Mononuclear cell (primary cell): ENCODE results near the gene KRT20. TPM values are rescaled to one million over a fixed set of nuclear protein-coding genes. Genes with fewer than 3 reads are reported as not detected.

Experiments used
- H3K27me3 ChIP-seq: 2 replicates; pipeline ENCODE4 v1.6.0; 2011; ENCODE audit warnings: low read length, control low read depth; ENCODE audit not compliant: insufficient read depth
- H3K4me1 ChIP-seq: 2 replicates; pipeline ENCODE4 v1.5.1; 2011; ENCODE audit warnings: mild to moderate bottlenecking, low read length, control low read depth; ENCODE audit not compliant: insufficient read depth
- H3K4me3 ChIP-seq: 2 replicates; pipeline ENCODE4 v1.5.1; 2011; ENCODE audit warnings: mild to moderate bottlenecking, low read length, moderate library complexity
- H3K9me3 ChIP-seq: 2 replicates; pipeline ENCODE4 v1.5.1; 2011; ENCODE audit warnings: low read depth, mild to moderate bottlenecking, control low read depth, low read length
- total RNA-seq: library from RNA; depleted of rRNA; stranded (reverse); fragments of >200 nt; gene quantifications from one replicate; pipeline ENCODE4 v1.2.3, GENCODE V29; 2012

KRT20 gene
- total RNA-seq, 1 donor, result not detected

DNA sequence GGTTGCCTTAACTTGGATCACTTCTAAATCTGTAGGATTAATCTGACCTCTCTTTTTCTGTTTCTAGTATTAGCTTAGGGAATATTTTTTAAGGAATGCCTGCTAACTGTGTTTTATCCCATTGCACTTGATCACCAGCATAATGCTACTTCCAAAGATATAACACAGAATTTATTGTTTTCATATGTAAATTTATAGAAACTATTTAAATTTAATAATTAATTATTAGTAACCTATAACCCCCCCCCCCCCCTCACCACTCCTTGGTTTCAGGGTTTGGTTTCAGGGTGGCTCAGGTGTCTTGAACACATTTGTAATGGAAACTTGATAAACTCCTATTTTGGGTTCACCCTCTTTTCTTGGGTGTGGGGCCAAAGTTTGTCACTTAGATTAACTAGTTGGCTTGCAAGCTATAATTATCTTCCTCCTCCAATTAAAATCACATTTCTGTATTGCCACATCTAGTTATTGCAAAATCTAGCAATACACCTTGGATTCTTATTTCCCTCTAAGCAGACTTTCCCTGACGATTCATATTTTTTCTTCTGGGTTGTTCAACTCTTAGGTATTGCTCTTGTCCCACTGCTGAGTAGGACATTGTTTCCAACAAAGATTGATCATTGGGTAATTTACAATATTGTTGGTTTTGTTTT lies 36.3 kb downstream of the KRT20 start:
- H3K9me3 ChIP-seq, result no peaks in the 10 kb centered on the region
- no peak overlapping the region for H3K4me3 ChIP-seq
- peaks cover 30% of the 10 kb centered on the region for H3K27me3 ChIP-seq
- no peaks in the 10 kb centered on the region for H3K4me1 ChIP-seq

DNA sequence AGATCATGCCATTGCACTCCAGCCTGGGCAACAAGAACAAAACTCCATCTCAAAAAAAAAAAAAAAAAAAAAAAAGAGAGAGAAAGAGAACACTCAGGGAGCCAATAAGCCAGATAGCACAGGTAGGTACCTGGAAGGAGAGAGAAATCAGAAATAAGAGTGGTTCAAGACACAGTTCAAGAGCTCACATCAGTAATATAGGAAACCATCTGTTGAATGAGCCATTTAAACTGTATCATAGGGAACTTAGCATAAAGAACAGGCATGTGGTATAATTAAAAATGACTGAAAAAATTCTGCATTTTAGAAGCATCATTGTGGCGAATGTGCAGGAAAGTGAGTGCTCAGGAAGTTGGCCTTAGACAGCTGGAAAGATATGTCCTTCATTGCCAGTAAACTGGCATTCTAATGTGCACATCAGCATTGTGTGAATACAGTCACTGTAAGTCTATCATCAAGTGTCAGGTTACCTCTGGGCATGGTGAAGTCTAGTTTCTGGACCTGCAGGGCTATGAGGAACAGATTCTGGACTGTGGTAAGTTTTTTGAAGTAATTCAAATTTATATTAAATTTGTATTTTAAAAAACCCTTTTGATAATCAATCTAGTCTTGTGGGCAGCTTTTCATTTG lies 38.4 kb downstream of the KRT20 start:
- Histone ChIP-seq H3K4me3 (no peak overlapping the region), H3K4me1 (no peaks in the 10 kb centered on the region), H3K9me3 (no peaks in the 10 kb centered on the region), H3K27me3 (peaks cover 31% of the 10 kb centered on the region)

DNA sequence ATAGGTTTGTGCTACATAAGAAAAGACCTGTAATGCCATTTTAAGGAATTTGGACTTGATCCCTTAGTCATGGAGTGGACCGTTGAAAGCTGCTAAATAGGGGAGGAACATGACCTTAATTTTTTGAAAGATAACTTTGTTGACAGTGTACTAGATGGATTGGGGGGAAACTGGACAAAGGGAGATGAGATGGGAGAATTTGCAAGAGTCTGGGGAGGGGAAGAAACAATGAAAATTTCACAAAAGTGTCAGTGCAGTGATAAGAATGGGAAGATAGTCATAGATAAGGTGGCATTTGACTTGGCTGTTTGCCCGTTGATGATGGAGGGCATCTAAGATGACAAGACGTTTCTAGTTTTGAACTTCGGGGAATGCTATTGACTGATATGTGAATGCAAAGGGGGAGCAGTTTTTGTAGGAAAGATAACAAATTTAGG lies 40.4 kb downstream of the KRT20 start:
- H3K4me1 ChIP-seq, result no peaks in the 10 kb centered on the region

DNA sequence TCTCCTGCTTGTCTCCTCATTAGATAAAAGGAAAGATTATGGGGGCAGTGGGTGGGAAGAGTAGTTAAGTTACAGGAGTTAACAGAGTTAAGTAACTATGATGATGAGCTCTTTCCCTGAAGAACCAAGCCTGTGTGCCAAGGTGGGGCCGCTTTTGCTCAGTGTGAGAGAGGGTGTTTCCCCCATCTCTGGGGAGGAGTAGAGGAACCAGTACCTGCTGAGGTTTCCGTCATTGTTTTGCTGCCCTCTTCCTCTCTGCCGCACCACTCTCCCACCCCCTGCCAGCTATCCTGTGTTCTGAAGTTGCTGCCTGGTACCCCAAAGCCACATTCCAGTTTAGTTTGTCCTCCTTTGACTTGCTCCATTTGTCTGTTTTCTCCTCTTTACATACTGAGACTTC lies 41.8 kb downstream of the KRT20 start:
- H3K27me3 ChIP-seq, result peaks cover 20% of the 10 kb centered on the region
- H3K9me3 ChIP-seq, result no peaks in the 10 kb centered on the region
- H3K4me3 ChIP-seq, result no peak overlapping the region
- no peaks in the 10 kb centered on the region for H3K4me1 ChIP-seq

More for the DNA sequence above, 40.4 kb downstream of the KRT20 start:
- Histone ChIP-seq H3K9me3 (no peaks in the 10 kb centered on the region), H3K4me3 (no peak overlapping the region), H3K27me3 (peaks cover 29% of the 10 kb centered on the region)

DNA sequence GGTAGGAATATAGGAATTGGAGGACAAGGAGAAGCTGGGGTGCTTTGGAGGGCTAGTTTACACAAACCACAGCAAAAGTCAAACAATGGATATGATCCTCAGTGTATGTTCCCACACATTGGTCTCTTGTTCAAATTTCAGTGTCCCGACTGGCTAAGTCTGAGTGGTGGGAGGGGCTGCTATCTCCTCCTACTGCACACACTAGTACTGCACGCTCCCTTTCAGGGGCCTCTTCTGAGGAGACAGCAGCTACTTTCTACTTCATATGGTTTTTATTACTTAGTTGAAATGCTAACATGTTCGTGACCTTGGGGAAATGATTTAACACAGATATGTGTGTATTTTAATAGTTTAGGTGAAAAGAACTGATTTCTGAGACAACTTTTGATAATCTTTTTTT lies 43.8 kb downstream of the KRT20 start:
- Histone ChIP-seq H3K4me1 (no peaks in the 10 kb centered on the region), H3K27me3 (peaks cover 14% of the 10 kb centered on the region), H3K4me3 (no peak overlapping the region), H3K9me3 (no peaks in the 10 kb centered on the region)

DNA sequence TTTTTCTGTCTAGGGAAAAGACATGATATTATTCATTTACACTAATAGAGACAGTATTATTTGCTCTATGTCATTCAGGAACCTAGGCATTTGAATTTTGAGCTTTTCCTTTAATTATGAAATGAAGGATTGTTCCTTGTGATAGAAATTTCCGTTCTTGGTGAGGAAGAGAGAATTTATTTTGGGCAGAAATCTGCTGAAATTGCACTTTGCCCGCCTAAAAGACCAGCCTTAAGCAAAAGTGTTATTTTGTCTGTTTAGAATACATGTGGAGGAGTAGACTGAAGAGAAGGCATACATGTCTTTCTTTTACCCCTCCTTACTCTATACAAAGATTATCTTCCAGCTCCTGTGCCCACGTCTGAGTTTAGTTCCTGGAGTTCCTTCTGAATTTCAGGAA lies 45.8 kb downstream of the KRT20 start:
- Histone ChIP-seq H3K27me3 (peaks cover 3% of the 10 kb centered on the region), H3K9me3 (no peaks in the 10 kb centered on the region), H3K4me1 (no peaks in the 10 kb centered on the region), H3K4me3 (no peak overlapping the region)

DNA sequence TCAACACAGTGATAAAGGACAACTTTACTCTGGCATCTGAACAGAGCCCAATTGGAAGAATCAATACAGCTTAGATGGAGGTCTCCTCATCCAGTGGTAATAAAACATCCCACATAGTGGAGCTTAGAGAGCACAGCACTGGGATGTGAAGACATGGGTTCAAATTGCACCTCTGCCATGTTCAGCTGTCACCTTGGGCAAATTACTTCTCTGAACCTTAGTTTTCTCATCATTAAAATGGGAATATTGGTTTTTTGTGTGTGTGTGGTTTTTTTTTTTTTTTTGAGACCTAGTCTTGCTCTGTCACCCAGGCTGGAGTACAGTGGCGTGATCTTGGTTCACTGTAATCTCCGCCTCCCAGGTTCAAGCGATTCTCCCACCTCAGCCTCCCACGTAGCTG lies 49.0 kb downstream of the KRT20 start:
- Histone ChIP-seq H3K9me3 (no peaks in the 10 kb centered on the region), H3K27me3 (no peaks in the 10 kb centered on the region), H3K4me1 (no peaks in the 10 kb centered on the region), H3K4me3 (no peak overlapping the region)

DNA sequence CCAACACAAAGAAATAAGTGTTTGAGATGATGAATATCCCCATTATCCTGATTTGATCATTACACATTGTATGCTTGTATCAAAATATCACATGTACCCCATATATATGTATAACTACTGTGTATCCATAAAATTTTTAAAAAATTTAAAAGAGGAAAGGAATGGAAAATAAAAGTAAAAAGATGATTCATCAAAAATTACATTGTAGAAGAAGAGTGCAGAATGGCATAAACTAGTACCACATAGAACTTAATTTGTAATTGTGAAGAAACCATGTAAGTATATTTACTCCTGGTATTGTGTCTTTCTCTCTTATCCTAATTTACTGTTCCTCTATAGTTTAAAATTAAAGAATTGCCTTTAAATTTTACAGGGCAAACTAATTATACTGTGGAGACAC lies 51.2 kb downstream of the KRT20 start:
- Histone ChIP-seq H3K27me3 (no peaks in the 10 kb centered on the region), H3K4me3 (no peak overlapping the region), H3K9me3 (no peaks in the 10 kb centered on the region), H3K4me1 (no peaks in the 10 kb centered on the region)

DNA sequence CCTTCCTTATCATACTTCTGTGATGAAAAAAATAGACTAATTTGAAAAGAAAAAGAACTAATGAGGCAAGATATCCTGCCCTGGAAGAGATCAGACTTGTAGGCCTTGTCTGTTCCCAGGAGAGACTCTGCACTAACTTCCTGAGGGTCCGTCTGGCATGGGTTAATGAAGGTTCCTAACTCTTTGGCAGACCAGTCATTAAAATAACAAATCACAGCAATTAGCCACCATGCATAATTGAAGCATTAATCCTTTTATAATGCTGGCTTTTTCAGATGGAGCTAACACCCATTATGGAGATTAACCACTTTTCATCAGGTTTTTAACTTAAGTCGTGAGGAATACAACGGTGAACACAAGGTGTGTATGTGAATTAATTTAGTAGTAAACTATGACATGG lies 52.2 kb downstream of the KRT20 start:
- H3K4me1 ChIP-seq, result no peaks in the 10 kb centered on the region
- no peak overlapping the region for H3K4me3 ChIP-seq
- H3K9me3 ChIP-seq, result no peaks in the 10 kb centered on the region

DNA sequence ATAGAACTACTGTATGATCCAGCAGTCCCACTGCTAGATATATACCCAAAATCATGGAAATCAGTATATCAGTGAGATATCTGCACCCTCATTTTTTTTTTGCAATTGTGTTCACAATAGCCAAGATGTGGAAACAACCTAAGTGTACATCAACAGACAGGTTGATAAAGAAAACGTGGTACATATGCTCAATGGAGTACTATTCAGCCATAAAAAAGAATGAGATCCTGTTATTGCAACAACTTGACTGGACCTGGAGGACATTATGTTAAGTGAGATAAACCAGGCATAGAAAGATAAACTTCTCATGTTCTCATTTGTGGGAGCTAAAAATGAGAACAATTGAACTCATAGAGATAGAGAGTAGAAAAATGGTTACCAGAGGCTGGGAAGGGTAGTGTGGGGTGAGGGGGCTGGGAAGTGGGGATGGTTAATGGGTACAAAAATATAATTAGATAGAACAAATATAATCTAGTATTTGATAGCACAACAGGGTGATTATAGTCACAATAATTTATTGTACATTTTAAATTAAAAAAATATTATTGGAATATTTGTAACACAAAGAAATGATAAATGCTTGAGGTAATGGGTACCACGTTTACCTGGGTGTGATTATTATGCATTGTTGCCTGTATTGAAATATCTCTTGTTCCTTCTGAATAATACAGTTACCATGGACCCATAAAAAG lies 54.8 kb downstream of the KRT20 start:
- H3K27me3 ChIP-seq, result no peaks in the 10 kb centered on the region
- no peaks in the 10 kb centered on the region for H3K4me1 ChIP-seq
- no peak overlapping the region for H3K4me3 ChIP-seq
- H3K9me3 ChIP-seq, result no peaks in the 10 kb centered on the region

More for the DNA sequence above, 52.2 kb downstream of the KRT20 start:
- no peaks in the 10 kb centered on the region for H3K27me3 ChIP-seq

DNA sequence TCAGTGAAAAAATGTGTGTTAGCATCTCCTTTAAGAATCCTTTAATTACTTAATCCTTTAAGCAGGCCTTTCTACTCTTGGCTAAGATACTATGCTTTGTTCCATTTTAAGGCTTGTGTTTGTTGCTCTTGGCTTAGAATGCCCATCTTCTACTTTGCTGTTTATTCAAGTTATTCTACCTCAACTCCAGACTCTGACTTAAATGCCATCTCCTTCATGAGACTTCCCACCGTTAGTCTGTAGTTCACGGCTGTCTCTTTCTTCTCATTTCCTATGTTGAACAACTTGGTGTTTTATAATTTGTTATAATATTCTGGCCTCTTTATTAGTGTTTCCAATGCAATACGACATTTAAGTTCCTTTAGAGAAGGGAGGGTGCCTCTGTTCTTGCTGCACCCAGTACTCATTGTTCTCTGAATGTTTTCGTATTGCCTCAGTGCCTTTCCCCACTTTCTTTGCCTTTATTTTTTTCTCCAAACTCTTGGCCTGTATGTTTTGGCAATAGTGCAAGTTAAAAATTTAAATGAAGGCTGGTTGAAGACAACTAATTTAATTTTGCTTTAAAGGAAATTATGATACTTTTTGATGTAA lies 56.5 kb downstream of the KRT20 start:
- Histone ChIP-seq H3K4me1 (no peaks in the 10 kb centered on the region), H3K27me3 (no peaks in the 10 kb centered on the region), H3K9me3 (no peaks in the 10 kb centered on the region), H3K4me3 (no peak overlapping the region)

DNA sequence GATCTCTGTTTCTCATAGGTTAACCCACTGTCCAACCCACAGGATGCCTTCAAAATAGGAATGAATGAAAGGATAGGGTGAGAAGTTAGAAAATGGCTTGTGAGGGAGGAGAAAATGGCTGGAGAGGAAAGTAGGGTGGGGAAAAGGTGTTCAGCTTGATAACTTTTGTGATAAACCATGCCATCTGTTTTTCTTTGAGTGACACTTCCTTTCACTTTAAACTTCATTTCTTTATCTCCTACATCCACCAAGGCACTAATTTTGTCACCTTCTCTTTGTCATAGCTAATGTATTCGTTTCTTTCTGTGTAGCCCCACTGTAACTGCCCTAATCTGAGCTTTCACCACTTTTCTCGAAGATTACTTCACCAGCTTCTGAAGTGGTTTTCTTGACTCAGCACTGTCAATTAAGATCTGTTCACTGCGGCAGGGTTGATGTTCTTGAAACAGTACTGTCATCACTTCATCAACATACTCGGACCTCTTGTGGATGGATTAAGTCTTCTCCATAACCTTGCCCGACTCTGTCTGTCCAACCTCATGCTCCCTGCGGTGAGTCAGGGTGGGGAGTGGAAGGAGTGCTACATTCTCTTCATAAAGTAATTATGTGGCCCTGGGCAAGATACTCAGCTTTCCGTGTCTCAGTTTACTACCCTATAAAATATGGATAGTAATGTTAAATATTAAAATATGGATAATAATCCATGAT lies 57.1 kb downstream of the KRT20 start:
- no peaks in the 10 kb centered on the region for H3K9me3 ChIP-seq
- no peaks in the 10 kb centered on the region for H3K4me1 ChIP-seq
- H3K4me3 ChIP-seq, result no peak overlapping the region
- H3K27me3 ChIP-seq, result no peaks in the 10 kb centered on the region
